Caco-2 (cell line): ENCODE measurements around the gene HDAC2. TPM values are rescaled to one million over a fixed set of nuclear protein-coding genes. Genes with fewer than 3 reads are reported as not detected.

Experiments used
- BruUV-seq: library from RNA; stranded (reverse); fragments of 400-500 nt; replicated peaks from 2 replicates; lab custom pipeline; 2021; lab: Mats Ljungman, UMichigan
- CTCF ChIA-PET: fragments of 300-600 bp; sonication (Branson Sonifier 250); formaldehyde crosslinking; loops from one replicate; lab custom pipeline; 2022; ENCODE audit warnings: antibody characterized with exemption; lab: Charles Lee
- POLR2A ChIA-PET: fragments of 300-600 bp; sonication (Branson Sonifier 250); formaldehyde crosslinking; loops from one replicate; lab custom pipeline; 2022; ENCODE audit warnings: antibody characterized with exemption; lab: Charles Lee
- DNase-seq, 2 experiments: peaks; one replicate each; pipeline versions ENCODE4 v3.0.0 to v3.0.0-alpha.2; 2020 to 2022
- H3K27me3 ChIP-seq: replicated peaks from 2 replicates; pipeline ENCODE4 v1.6.0; 2011; ENCODE audit warnings: low read length; ENCODE audit not compliant: control insufficient read depth, insufficient read depth
- H3K36me3 ChIP-seq: 2 replicates; pipeline ENCODE4 v1.5.1; 2011; ENCODE audit warnings: low read length; ENCODE audit not compliant: control insufficient read depth, insufficient read depth
- H3K4me1 ChIP-seq: fragments of 250-450 bp; sonication (Bioruptor Pico); 2 replicates; pipeline ENCODE4 v1.5.1; 2020; ENCODE audit warnings: mild to moderate bottlenecking
- H3K4me3 ChIP-seq: 2 replicates; pipeline ENCODE4 v1.5.1; 2011; ENCODE audit warnings: low read depth, mild to moderate bottlenecking, control low read depth, low read length
- H3K9me3 ChIP-seq: fragments of 250-450 bp; sonication (Bioruptor Pico); 2 replicates; pipeline ENCODE4 v1.5.1; 2020; ENCODE audit warnings: mild to moderate bottlenecking, moderate library complexity
- H3K27ac Mint-ChIP-seq: one replicate; pipeline ENCODE4 v1.8.0; 2022; ENCODE audit warnings: mixed read lengths; ENCODE audit not compliant: unreplicated experiment
- H3K27me3 Mint-ChIP-seq: one replicate; pipeline ENCODE4 v1.8.0; 2022; ENCODE audit warnings: mixed read lengths; ENCODE audit not compliant: insufficient read depth, unreplicated experiment
- H3K36me3 Mint-ChIP-seq: one replicate; pipeline ENCODE4 v1.8.0; 2022; ENCODE audit warnings: mild to moderate bottlenecking, mixed read lengths; ENCODE audit not compliant: insufficient read depth, unreplicated experiment
- H3K4me1 Mint-ChIP-seq: one replicate; pipeline ENCODE4 v1.8.0; 2022; ENCODE audit warnings: low read depth, mixed read lengths; ENCODE audit not compliant: unreplicated experiment
- H3K4me3 Mint-ChIP-seq: one replicate; pipeline ENCODE4 v1.8.0; 2022; ENCODE audit warnings: mild to moderate bottlenecking, moderate library complexity, mixed read lengths; ENCODE audit not compliant: unreplicated experiment
- H3K9me3 Mint-ChIP-seq: one replicate; pipeline ENCODE4 v1.8.0; 2022; ENCODE audit warnings: mixed read lengths; ENCODE audit not compliant: unreplicated experiment
- CTCF ChIP-seq, 2 experiments: fragments of 200-600 bp in 1 of 2; IDR thresholded peaks; 1 replicate in 1 of 2; 2 replicates in 1 of 2; pipeline versions ENCODE4 v1.5.1 to v1.8.0; 2011 to 2022; ENCODE audit warnings: antibody characterized with exemption in 1 of 2, control low read depth in 1 of 2, inconsistent platforms in 1 of 2, low read depth in 1 of 2, low read length in 1 of 2, mild to moderate bottlenecking in 1 of 2, moderate library complexity in 1 of 2; ENCODE audit not compliant: insufficient read depth in 1 of 2, severe bottlenecking in 1 of 2, unreplicated experiment in 1 of 2
- intact Hi-C: fragments of 100-400 bp; cut with micrococcal nuclease; formaldehyde crosslinking; loops from one replicate; pipeline ENCODE4 v1.10.0; 2022; ENCODE audit not compliant: unreplicated experiment
- total RNA-seq: library from RNA; stranded (reverse); gene quantifications from 2 replicates; pipeline ENCODE4 v1.2.3, GENCODE V29; 2022

HDAC2 gene
- total RNA-seq, 1 experiment from 2014 or later = 201 TPM

- Mint-ChIP-seq H3K27ac (no peak overlapping the region), H3K27me3 (no peaks in the 10 kb centered on the region), H3K9me3 (peaks cover 9% of the 10 kb centered on the region), H3K4me1 (no peaks in the 10 kb centered on the region), H3K36me3 (no peaks in the 10 kb centered on the region), H3K4me3 (no peak overlapping the region)
- POLR2A ChIA-PET = no interaction called here
- intact Hi-C loops = loop anchor here (10.0 kb wide), 1 partner anchor 767 kb away; no protein-coding TSS in a partner anchor
- H3K9me3 ChIP-seq = no peaks in the 10 kb centered on the region; the same call in 1 of the 2 replicates
- no TSS peak for BruUV-seq
- H3K36me3 ChIP-seq = no peaks in the 10 kb centered on the region
- CTCF ChIA-PET = no interaction called here
- H3K4me3 ChIP-seq = no peak overlapping the region
- no peak for DNase-seq
- no peak for TF ChIP-seq CTCF (IDR thresholded peaks at IDR 0.05; ENCODE audit: insufficient read depth in 1 of 2, low read depth in 1 of 2, low read length in 1 of 2, severe bottlenecking in 1 of 2, unreplicated experiment in 1 of 2)
- H3K4me1 ChIP-seq = peaks cover 4% of the 10 kb centered on the region; the same call in 1 of the 2 replicates
- H3K27me3 ChIP-seq = no peaks in the 10 kb centered on the region
Observed at GRCh38 chr6:113901482-113901881, 69.5 kb downstream of the HDAC2 start.

- no TSS peak for BruUV-seq
- no peaks in the 10 kb centered on the region for H3K4me1 Mint-ChIP-seq
- POLR2A ChIA-PET = no interaction called here
- peaks cover 16% of the 10 kb centered on the region for H3K9me3 Mint-ChIP-seq
- Histone ChIP-seq H3K36me3 (no peaks in the 10 kb centered on the region), H3K9me3 (no peaks in the 10 kb centered on the region; the same call in 1 of the 2 replicates), H3K27me3 (no peaks in the 10 kb centered on the region), H3K4me1 (no peaks in the 10 kb centered on the region), H3K4me3 (no peak overlapping the region)
- no peak for DNase-seq
- CTCF ChIA-PET = no interaction called here
- no peaks in the 10 kb centered on the region for H3K36me3 Mint-ChIP-seq
- H3K4me3 Mint-ChIP-seq = no peak overlapping the region
- intact Hi-C loops = no loop called here
- H3K27ac Mint-ChIP-seq = no peak overlapping the region
- TF ChIP-seq CTCF (IDR thresholded peaks at IDR 0.05; ENCODE audit: insufficient read depth in 1 of 2, low read depth in 1 of 2, low read length in 1 of 2, severe bottlenecking in 1 of 2, unreplicated experiment in 1 of 2) = no peak
- H3K27me3 Mint-ChIP-seq = no peaks in the 10 kb centered on the region
Observed at GRCh38 chr6:113894712-113895674, 76.0 kb downstream of the HDAC2 start.

GRCh38 chr6:113893866-113894265 lies 77.1 kb downstream of the HDAC2 start:
- intact Hi-C loops = no loop called here
- Histone ChIP-seq H3K4me3 (no peak overlapping the region), H3K9me3 (no peaks in the 10 kb centered on the region; the same call in 1 of the 2 replicates), H3K4me1 (no peaks in the 10 kb centered on the region), H3K27me3 (no peaks in the 10 kb centered on the region), H3K36me3 (no peaks in the 10 kb centered on the region)
- H3K9me3 Mint-ChIP-seq = peaks cover 9% of the 10 kb centered on the region
- H3K4me3 Mint-ChIP-seq = no peak overlapping the region
- no peaks in the 10 kb centered on the region for H3K27me3 Mint-ChIP-seq
- no peaks in the 10 kb centered on the region for H3K36me3 Mint-ChIP-seq
- TF ChIP-seq CTCF (IDR thresholded peaks at IDR 0.05; ENCODE audit: insufficient read depth in 1 of 2, low read depth in 1 of 2, low read length in 1 of 2, severe bottlenecking in 1 of 2, unreplicated experiment in 1 of 2) = no peak
- no peak overlapping the region for H3K27ac Mint-ChIP-seq
- BruUV-seq = no TSS peak
- ChIA-PET CTCF (no interaction called here), POLR2A (no interaction called here)
- DNase-seq = no peak
- no peaks in the 10 kb centered on the region for H3K4me1 Mint-ChIP-seq
